GM12892 (cell line): Measurements from ENCODE around the gene CMTM4.

Experiments used
- POLR2A ChIP-seq: IDR thresholded peaks from 2 replicates; pipeline ENCODE4 v1.6.1; 2011; ENCODE audit warnings: low read depth, low read length, control low read depth
- POLR2AphosphoS5 ChIP-seq: IDR thresholded peaks from 2 replicates; pipeline ENCODE4 v1.6.1; 2011; ENCODE audit warnings: low read depth, low read length, control low read depth
- TAF1 ChIP-seq: IDR thresholded peaks from 2 replicates; pipeline ENCODE4 v1.6.1; 2011; ENCODE audit warnings: low read depth, mild to moderate bottlenecking, control low read depth, low read length, borderline replicate concordance

DNA sequence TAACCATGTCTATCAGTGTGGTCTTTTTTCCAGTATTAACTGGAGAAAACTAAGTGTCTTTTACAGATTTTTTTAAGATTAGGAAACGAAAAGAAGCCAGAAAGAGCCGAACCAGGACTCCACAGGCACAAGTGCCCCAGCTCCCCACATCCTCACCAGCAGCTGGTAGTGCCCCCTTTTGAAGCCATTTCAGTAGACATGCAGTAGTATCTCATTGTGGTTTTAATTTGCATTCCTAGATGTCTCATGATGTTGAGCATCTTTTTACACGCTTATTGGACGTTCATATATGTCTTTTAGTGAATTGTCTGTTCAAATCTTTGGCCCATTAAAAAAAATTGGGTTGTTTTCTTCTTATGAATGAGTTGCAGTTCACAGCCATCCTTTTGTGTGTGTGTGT, 96.8 kb downstream of the CMTM4 start:
- TF ChIP-seq POLR2A, result no peak
- TF ChIP-seq TAF1, result no peak
- TF ChIP-seq POLR2AphosphoS5, result no peak
